ENCODE results near the gene BBOX1.
"Not testable (repeated sequence)": the region's sequence is repeated elsewhere in the genome, so short reads cannot be mapped to it uniquely, and the experiment has no call there.

Gene BBOX1

DNA sequence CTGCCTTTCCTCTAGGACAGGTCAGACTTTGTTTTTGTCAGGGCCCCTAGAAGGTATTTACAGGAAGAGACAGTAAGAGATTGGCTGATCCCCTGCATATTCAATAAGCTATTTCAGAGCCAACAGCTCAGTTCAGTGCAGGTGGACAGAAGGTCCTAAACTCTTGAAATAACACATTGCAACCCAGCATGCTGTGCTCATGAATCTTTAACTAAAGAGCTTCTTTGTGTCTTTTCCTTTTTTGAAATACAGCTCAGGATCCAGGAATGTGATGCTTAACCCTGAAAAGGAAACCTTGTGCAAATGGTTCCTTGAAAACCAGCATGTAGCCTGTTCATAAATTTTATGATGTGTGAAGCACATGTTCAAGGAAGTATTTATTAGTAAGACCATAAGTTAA is 43.9 kb downstream of the BBOX1 start:
- DNase-seq: no peak

DNA sequence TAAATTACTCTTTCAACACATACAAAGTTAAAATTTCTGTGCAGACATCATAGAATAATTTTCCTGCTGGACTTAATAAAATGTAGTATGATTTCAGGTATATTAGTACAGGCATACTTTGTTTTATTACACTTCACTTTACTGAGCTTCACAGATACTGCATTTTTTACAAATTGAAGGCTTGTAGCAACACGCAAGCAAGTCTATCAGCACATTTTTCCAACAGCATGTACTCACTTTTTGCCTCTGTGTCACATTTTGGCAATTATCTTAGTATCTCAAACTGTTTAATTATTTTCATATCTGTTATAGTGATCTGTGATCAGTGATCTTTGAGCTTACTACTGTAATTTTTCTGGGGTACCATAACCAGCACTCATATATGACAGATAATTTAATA is 44.5 kb downstream of the BBOX1 start:
- DNase-seq: no peak

DNA sequence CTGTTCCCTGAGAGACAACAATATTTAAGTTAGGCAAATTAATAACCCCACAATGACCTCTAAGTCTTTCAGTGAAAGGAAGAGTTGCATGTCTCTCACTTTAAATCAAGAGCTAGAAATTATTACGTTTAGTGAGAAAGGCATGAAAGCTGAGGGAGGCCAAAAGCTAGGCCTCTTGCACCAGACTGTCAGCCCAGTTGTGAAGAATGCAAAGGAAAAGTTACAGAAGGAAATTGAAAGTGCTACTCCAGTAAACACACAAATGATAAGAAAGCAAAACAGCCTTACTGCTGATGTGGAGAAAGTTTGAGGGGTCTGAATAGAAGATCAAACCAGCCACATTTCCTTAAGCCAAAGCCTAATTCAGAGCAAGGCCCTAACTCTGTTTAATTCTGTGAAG is 45.0 kb downstream of the BBOX1 start:
- no peak for DNase-seq

DNA sequence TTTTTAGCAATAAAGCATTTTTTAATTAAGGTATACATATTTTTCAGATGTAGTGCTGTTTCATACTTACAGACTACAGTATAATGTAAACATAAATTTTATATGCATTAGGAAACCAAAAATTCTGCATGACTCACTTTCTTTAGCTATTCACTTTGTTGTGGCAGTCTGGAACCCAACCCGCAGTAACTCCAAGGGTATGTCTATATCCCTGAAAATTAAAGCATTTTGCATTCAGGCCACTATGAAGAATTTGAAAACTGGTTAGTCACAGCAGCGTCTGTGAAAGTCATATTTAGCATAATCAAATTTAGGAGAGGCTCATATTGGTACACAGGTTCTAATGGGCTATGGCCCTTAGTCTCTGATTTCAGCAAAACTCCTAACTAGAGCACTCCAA is 46.8 kb downstream of the BBOX1 start:
- DNase-seq: no peak

DNA sequence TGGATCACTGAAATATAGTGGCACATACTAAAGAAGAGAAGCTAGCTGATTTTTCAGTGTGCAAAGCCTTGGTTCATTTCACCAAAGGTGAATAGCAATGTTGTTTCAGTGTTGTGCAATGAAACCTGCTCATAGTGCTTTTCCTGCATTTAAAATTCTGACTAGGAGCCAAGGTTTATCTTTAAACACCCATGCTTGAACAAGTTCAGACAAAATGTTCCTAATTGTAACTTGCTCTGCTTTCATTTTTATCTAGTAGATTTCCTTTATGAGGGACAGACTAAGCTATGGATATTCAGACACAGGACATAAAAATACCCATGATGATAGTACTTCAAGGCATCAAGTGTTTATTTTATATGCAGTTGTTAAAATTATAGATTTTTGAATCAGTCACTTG is 47.7 kb downstream of the BBOX1 start:
- no peak for DNase-seq

DNA sequence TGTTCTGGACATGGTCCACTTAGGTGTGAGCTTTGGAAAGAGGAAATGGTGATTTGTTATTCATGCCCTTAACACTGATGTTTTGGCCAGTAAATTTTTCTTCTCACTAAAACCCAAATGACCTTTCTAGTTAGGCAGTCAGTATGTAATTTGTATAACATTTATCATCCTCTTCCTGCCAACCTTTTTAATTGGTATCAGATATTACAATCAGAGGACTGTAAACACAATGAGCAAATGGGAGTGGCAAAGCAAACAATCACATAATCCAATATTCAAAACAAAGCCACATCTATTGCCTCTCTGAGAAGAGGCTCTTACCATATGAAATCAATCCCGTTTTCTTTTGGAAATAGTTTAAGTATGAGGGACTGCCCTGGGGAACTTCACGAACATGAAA is 49.1 kb downstream of the BBOX1 start:
- no peak for DNase-seq

DNA sequence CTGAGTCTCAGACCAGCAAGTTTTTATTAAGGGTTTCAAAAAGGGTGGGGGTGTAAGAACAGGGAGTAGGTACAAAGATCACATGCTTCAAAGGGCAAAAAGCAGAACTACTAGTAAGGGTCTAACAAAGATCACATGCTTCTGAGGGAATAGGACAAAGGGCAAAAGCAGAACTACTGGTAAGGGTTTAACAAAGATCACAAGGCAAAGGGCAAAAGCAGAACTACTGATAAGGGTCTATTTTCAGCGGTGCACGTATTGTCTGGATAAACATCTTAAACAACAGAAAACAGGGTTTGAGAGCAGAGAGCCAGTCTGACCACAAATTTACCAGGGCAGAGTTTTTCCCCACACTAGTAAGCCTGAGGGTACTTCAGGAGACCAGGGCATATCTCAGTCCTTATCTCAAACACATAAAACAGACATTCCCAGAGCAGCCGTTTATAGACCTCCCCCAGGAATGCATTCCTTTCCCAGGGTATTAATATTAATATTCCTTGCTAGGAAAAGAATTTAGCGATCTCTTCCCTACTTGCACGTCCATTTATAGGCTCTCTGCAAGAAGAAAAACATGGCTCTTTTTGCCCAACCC is 49.8 kb downstream of the BBOX1 start:
- DNase-seq: not testable (repeated sequence)

DNA sequence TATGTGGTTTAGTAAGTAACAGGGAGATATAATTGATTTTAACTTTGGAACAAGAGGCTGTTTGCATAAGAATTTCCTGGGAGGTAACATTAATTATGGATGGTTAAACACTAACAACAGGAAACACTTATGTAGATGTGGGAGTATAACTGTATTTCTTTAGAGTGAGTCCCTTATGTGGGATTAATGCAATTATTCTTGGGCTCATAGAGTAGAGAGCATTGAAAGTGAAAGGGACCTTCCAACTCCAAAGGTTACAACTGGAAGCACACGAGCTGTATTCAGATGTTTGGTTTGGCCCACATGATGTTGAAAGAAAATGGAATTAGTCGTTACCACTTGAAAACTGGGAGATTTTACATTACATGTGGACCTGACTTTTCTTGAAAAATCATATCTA is 53.5 kb downstream of the BBOX1 start:
- DNase-seq: no peak

DNA sequence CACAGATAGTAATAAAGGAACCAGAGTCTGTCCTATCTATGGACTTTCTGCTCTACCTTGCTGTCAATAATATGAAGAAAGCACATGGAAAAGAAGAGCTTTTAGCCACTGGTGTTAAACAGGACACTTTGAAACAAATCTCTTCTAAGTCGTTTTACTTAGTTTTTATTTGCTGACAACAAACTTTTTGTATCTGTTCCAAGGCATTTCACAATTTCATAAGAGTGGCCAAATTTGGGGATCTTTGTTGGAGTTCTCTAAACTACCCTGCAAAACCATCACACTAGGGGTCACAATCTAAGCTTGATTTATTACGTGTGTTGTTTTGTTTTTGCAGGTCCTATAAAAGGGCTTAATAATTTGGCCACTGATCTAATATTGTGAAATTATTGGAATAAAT is 54.4 kb downstream of the BBOX1 start:
- no peak for DNase-seq

DNA sequence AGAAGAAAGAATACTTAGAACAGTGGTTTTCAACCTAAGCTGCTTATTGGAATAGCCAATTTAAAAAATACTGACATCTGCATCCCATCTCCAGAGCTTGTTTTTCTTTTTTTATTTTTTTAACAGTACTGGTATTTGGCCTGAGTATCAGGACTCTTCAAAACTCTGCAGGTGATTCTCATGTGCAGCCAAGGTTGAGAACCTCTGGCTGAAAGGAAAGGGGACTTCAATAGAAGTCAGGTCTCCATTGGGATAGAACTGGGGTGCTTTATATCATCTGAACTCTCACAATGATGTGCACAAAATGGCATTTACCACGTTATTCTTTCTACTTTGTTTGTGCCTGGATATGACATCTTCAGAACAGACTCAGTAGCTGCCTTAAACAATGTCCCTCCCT is 55.3 kb downstream of the BBOX1 start:
- DNase-seq: no peak

DNA sequence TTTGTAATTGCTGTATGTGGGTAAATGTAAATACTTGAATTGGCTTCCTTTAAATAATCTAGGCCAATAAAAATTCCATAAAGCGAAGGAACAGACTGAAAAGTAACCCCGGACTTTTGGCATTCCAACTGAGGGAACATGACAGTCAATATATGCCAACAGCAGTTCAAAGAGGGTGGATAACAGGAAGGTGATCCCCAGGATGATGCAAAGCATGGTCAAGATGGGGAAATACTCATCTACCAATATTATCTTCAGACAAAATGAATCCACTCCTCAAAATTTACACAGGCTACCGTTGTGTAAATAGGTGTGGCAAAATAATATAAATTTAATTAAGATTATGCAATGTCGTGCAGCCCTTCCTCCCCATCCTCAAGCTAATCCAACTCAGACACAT is 56.9 kb downstream of the BBOX1 start:
- no peak for DNase-seq

DNA sequence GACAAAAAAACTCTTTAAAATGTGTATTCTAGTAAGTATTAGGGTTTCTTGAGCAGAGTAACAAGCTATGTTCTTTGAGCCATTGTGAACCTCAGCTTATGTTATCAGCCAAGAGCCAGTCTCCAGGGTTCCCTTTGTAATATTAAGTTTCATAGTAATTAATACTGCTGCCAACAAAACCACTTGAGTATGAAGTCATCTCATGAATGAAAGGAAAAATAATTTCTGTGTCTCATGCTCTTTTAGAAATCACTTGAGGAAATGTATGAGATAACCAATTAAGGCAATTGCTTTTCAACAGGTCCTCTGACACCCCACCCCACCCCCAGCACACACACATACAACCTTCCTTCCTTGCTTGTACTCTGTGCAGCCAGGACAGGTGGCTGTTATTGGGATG is 59.9 kb downstream of the BBOX1 start:
- no peak for DNase-seq

DNA sequence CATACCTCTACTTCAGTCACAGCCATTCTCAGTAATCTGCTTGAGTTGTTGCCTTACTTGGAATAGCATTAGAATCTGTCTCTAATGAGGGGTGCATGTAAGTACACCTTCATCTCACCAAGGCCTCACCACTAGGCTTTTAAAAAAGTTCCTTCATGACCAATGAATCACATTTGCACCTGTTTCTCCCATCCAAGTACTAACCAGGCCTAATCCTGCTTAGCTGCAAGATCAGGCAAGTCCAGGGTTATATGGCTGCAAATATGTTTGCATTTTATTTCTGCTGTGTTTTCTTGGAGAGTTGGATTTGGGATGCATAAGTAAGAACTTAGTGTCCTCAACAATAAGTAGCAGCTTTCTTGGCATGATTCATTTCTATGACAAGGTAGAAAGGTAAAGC is 66.9 kb downstream of the BBOX1 start:
- no peak for DNase-seq

DNA sequence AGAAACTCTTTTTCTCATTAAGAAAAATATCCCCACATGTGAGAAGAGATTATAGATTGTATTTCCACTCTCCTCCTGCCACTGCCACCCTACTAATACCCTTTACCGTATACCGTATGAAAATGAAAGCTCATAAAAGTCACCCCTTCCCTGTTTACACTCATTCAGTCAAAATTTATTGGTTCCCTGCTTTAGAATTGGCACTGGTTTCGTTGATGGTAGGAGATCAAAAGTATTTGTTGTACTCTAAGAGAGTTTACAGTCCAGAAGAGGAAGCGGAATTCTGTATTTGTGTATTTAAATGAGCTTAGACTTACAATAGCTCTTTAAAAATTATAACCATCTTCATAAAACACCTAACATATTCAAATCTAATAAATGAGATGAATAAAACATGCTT is 68.2 kb downstream of the BBOX1 start:
- DNase-seq: no peak

DNA sequence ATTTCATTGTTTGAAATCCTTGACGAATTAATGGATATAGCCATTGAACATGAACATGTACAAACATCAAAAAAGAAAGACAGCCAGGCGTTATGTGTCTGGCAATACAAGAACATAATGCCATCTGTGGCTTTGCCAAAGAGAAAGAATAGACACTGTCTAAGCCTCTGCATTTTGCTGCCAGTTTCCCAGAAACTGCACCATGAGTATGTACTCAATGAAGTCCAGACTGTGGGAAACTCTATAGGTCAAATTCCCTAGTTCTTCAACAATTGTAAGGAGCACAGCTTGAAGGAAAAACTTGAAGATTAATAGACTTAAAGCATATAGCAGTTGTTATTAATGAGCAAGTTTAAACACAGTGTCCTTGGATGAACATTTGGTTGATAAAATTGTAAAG is 71.3 kb downstream of the BBOX1 start:
- no peak for DNase-seq

DNA sequence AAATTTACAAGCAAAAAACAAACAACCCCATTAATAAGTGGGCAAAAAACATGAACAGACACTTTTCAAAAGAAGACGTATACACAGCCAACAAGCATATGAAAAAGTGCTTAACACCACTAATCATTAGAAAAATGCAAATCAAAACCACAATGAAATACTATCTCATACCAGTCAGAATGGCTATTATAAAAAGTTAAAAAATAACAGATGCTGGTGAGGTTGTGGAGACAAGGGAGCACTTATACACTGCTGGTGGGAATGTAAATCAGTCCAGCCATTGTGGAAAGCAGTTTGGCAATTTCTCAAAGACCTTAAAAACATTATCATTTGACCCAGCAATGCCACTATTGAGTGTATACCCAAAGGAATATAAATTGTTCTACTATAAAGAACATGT is 72.3 kb downstream of the BBOX1 start:
- no peak for DNase-seq

DNA sequence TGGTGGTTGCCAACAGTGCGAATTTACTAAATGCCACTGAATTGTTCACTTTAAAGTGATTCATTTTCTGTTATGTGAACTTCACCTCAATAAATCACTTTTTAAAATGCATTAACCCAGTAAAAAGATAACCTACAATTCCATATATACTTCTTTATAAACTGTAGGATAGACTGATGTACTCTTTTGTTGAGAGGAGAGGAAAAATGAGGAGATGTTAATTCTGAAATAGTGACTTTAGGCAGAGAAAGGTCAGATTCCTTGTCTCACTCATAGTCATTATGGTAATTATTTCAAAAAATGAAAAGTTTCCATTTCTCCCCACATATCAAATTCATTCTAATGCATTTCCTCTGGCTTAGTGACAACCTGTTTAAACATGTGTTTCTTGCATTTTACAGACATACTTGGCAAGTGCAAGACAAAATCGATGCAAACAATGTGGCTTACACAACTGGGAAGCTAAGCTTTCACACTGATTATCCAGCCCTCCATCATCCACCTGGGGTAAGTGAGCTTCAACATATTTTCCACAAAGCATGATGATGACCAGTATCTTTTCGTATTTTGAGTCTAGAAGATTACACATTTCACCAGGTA is 74.5 kb downstream of the BBOX1 start:
- no peak for DNase-seq

DNA sequence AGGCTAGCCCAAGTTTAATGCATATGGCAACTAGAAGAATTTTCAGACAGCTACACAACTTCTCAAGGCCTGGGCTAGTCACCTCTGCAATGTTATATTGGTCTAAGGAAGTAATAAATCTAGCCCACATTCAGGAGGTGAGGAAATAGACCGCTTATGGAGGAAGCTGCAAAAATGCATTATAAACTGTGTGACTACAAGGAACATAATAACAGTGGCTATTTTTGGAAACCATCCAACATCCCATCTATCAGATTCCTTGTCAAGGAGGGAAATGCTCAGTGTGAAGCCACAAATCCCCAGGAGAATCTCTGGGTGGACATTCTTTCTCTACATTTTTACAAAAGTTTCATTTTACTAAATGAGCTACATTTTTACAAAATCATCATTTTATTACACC is 76.1 kb downstream of the BBOX1 start:
- DNase-seq: no peak

DNA sequence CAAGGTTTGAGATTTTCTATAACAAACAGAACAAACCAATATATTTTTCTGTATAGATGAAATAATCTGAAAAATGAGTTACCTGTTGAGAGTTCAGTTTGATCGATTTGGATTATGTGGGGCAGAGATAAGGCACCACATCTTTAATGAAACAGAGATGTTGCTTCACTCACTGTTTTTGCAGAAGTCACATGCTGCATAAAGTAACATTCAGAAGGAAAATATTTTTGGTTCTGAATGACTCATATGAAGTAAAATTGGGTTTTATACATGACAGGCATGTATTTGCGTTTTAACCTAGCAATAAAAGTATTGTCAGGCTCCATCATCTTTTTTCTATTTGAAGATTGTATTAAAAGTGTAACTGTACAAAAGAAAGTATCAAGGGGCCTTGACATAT is 77.8 kb downstream of the BBOX1 start:
- DNase-seq: no peak

DNA sequence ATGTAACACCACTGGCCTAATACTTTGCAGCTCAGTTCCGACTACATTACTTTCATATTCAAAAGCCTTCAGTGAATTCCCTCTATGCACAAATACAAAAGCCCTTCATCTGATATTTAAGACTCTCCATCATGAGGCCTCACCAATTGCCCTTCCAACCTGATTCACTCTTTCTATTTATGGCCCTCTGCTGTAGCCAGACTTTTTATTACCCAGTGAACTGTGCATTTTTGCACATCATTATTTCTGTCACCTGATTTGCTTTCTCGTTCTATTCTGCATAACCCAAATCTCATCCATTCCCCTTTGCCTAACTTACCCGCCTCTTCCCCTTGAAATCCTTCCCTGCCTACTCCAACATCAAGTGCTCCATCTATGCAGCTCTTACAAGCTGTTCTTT is 78.3 kb downstream of the BBOX1 start:
- no peak for DNase-seq

DNA sequence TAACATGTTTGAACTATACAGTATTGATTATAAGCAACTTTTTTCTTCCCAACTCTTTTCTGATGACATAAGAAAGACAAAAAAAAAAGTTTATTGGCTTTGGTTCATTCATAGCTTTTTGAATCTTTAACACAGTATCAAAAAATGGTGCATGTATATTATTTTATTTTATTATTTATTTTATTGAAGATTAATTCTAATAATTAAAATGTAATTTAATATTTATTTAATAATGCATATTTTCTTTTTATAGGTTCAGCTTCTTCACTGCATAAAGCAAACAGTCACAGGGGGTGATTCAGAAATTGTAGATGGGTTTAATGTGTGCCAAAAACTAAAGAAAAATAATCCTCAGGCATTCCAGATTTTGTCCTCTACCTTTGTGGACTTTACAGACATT is 78.8 kb downstream of the BBOX1 start:
- no peak for DNase-seq

DNA sequence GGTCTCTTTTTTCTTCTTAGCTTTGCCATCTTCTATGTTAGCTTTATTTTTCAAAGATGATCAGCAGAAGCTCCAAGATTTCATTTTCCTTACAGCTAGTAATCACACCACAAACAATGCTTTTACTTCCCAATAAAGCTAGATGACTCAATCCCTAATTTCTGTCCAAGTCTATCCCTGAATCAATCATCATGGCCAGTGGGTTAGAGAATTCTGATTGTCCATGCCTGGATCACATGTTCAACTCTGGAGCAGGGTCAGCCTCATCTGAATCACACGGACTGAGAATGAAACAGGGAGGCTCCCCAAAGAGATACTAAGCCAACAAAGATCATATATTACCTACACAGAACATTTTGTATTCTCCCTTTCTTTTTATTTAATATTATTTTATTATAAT is 79.6 kb downstream of the BBOX1 start:
- DNase-seq: no peak

DNA sequence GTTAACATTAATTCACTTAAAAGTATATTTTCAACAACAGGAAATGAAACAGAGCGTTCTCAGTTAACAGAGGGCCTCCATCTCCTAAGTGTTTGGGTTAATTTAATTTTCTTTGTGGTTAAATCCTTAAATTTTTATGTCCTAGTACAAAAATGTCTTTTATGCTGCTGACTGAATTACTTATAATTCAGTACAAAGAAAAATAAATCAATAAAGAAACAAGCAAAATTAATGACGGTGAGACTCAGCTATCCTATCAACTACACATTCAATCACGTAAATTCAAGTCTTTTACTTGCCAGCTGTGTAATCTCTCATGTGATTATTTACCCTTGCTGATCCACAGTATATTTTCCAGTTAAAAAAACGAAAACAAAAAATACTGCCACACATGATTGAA is 81.4 kb downstream of the BBOX1 start:
- DNase-seq: no peak

DNA sequence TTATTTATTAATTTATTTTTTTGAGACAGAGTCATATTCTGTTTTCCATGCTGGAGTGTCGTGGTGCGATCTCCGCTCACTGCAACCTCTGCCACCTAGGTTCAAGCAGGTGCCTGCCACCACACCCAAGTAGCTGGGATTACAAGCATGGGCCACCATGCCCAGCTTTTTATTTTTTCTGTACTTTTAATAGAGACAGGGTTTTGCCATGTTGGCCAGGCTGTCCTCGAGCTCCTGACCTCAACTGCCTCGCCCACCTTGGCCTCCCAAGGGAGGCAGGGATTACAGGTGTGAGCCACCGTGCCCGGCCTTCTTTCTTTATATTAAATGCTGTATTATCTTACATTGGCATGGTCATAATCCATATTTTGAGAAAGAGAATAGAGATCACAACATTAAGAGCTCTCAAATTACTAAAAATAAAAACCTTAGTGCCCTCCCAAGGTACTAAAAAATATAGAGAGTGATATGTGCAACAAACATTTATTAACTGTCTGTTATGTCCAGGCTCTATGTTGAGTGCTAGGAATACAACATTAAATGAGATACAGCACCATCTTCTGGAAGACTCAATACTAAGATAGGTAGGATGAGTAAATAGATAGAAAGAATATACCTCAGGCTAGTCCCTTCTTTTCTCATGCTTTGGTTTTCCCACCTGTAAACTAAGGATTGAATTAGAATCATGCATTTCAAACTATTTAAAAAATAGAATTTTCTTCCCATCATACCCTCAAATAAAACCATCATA is 84.1 kb downstream of the BBOX1 start:
- DNase-seq: no peak

DNA sequence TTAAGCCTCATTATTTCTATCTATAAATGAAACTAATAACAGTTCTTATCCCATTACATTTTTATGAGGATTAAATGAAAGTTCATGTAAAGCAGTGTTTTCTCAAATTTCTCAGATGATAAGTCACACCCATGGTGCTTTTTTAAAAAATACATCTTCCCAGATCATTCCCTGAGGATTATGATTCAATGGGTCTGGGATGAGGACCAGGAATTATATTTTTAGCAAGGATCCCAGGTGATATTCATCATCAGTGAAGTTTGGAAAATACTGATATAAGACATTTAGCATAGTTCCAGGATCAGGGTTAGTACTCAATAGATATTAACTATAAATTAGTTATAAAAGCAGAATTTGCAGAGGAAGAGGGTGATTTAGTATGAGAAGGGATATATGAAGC is 89.1 kb downstream of the BBOX1 start:
- DNase-seq: no peak
